Loucy (cell line): ENCODE results near the gene ATP8A2.

Source experiments
- H2AFZ ChIP-seq: fragments of 200-600 bp; sonication (generic); 2 replicates; pipeline ENCODE4 v1.6.0; 2016; ENCODE audit warnings: antibody characterized with exemption, mild to moderate bottlenecking, low read length, moderate library complexity
- H3F3A ChIP-seq: fragments of 200-600 bp; 2 replicates; pipeline ENCODE4 v1.6.0; 2016; ENCODE audit warnings: antibody characterized with exemption, low read depth, mild to moderate bottlenecking
- H3K27me3 ChIP-seq: fragments of 200-600 bp; sonication (generic); 2 replicates; pipeline ENCODE4 v1.6.1; 2014; ENCODE audit warnings: low read length, mild to moderate bottlenecking; ENCODE audit not compliant: insufficient read depth, poor library complexity, severe bottlenecking
- H3K36me3 ChIP-seq: fragments of 200-600 bp; sonication (generic); 2 replicates; pipeline ENCODE4 v1.6.1; 2016; ENCODE audit warnings: low read length; ENCODE audit not compliant: insufficient read depth
- H3K4me1 ChIP-seq: fragments of 200-600 bp; sonication (generic); 2 replicates; pipeline ENCODE4 v1.5.1; 2014; ENCODE audit warnings: low read length, mild to moderate bottlenecking; ENCODE audit not compliant: insufficient read depth, poor library complexity, severe bottlenecking
- H3K4me2 ChIP-seq: fragments of 200-600 bp; sonication (generic); 2 replicates; pipeline ENCODE4 v1.6.0; 2014; ENCODE audit warnings: antibody characterized with exemption, low read length, low read depth, mild to moderate bottlenecking; ENCODE audit not compliant: poor library complexity, severe bottlenecking
- H3K4me3 ChIP-seq: fragments of 200-600 bp; sonication (generic); 2 replicates; pipeline ENCODE4 v1.5.1; 2014; ENCODE audit warnings: low read length, mild to moderate bottlenecking, mixed read lengths; ENCODE audit not compliant: poor library complexity, severe bottlenecking
- H3K79me2 ChIP-seq: fragments of 200-600 bp; sonication (generic); 2 replicates; pipeline ENCODE4 v1.6.1; 2014; ENCODE audit warnings: low read length; ENCODE audit not compliant: insufficient read depth
- H3K9ac ChIP-seq: fragments of 200-600 bp; sonication (generic); 2 replicates; pipeline ENCODE4 v1.6.0; 2014; ENCODE audit warnings: mild to moderate bottlenecking, low read depth, low read length, moderate library complexity; ENCODE audit not compliant: poor library complexity, severe bottlenecking
- H3K9me2 ChIP-seq: fragments of 200-600 bp; sonication (generic); replicated peaks from 2 replicates; pipeline ENCODE4 v1.6.1; 2016; ENCODE audit warnings: low read depth, low read length, mixed read lengths
- H3K9me3 ChIP-seq: fragments of 200-600 bp; sonication (generic); 2 replicates; pipeline ENCODE4 v1.6.1; 2014; ENCODE audit warnings: mild to moderate bottlenecking, antibody characterized with exemption, low read length, low read depth; ENCODE audit not compliant: insufficient read depth
- H4K20me1 ChIP-seq: fragments of 200-600 bp; sonication (generic); 2 replicates; pipeline ENCODE4 v1.6.0; 2014; ENCODE audit warnings: antibody characterized with exemption, low read length, mild to moderate bottlenecking; ENCODE audit not compliant: insufficient read depth, poor library complexity, severe bottlenecking
- EZH2phosphoT487 ChIP-seq: fragments of 200-600 bp; IDR thresholded peaks from 2 replicates; pipeline ENCODE4 v1.6.1; 2018; ENCODE audit warnings: antibody characterized with exemption, mild to moderate bottlenecking, moderate library complexity, borderline replicate concordance
- TF ChIP-seq, protein P1 (sequence below): fragments of 200-600 bp; sonication (generic); conservative IDR thresholded peaks from 2 replicates; pipeline ENCODE4 v1.5.1; 2014; ENCODE audit warnings: mild to moderate bottlenecking, antibody characterized with exemption, low read length

Gene ATP8A2

GRCh38 chr13:25906191-25906661 is 534.5 kb downstream of the ATP8A2 start:
- peak overlapping the region; percentile 29 for H3K4me3 ChIP-seq
- H4K20me1 ChIP-seq = no peaks in the 10 kb centered on the region
- H3K9me2 ChIP-seq = no peaks in the 10 kb centered on the region
- peak overlapping the region; percentile 43 for H3K9ac ChIP-seq
- H3K4me2 ChIP-seq = peak overlapping the region; percentile 61
- H3K4me1 ChIP-seq = peaks cover 56% of the 10 kb centered on the region
- H3K27me3 ChIP-seq = no peaks in the 10 kb centered on the region
- TF ChIP-seq, protein P1, sequence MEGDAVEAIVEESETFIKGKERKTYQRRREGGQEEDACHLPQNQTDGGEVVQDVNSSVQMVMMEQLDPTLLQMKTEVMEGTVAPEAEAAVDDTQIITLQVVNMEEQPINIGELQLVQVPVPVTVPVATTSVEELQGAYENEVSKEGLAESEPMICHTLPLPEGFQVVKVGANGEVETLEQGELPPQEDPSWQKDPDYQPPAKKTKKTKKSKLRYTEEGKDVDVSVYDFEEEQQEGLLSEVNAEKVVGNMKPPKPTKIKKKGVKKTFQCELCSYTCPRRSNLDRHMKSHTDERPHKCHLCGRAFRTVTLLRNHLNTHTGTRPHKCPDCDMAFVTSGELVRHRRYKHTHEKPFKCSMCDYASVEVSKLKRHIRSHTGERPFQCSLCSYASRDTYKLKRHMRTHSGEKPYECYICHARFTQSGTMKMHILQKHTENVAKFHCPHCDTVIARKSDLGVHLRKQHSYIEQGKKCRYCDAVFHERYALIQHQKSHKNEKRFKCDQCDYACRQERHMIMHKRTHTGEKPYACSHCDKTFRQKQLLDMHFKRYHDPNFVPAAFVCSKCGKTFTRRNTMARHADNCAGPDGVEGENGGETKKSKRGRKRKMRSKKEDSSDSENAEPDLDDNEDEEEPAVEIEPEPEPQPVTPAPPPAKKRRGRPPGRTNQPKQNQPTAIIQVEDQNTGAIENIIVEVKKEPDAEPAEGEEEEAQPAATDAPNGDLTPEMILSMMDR = no peak
- no peak for TF ChIP-seq EZH2phosphoT487
- H3F3A ChIP-seq = peaks cover 3% of the 10 kb centered on the region; the same call in 1 of the 2 replicates
- H3K36me3 ChIP-seq = no peaks in the 10 kb centered on the region
- H2AFZ ChIP-seq = peak overlapping the region; percentile 44
- H3K79me2 ChIP-seq = no peaks in the 10 kb centered on the region
- H3K9me3 ChIP-seq = no peaks in the 10 kb centered on the region

- H3K4me1 ChIP-seq = peaks cover 34% of the 10 kb centered on the region
- no peaks in the 10 kb centered on the region for H3K9me2 ChIP-seq
- no peak for TF ChIP-seq EZH2phosphoT487
- TF ChIP-seq, protein P1 = no peak
Measured at GRCh38 chr13:25908366-25908765, 536.6 kb downstream of the ATP8A2 start.

DNA sequence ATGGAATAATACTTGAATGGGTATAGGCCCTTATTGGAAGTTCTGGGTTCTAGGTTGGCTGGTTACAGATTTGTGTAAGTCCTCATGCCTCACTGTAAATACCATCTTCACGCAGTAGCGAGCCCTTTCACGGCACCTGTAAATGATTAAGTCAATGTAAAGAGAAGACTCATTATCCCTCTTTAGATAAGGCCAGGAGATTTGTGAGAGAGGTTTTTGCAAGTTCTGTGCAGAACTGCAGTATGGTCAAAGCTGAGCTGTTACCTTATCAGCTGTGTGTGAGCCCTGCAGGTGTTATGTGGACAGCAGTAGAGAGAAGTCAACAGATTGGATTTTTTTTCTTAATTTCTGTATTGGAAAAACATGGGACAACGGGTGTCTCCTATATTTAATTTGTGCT is 538.5 kb downstream of the ATP8A2 start:
- TF ChIP-seq, protein P1 = no peak
- no peak for TF ChIP-seq EZH2phosphoT487
- peaks cover 3% of the 10 kb centered on the region; the same call in 1 of the 2 replicates for H3F3A ChIP-seq
- no peaks in the 10 kb centered on the region for H3K27me3 ChIP-seq
- H3K9ac ChIP-seq = no peak overlapping the region
- H3K4me3 ChIP-seq = no peak overlapping the region
- H4K20me1 ChIP-seq = no peaks in the 10 kb centered on the region
- peaks cover 15% of the 10 kb centered on the region for H3K4me1 ChIP-seq
- no peak overlapping the region for H2AFZ ChIP-seq
- H3K9me3 ChIP-seq = no peaks in the 10 kb centered on the region
- H3K79me2 ChIP-seq = no peaks in the 10 kb centered on the region
- no peak overlapping the region for H3K4me2 ChIP-seq
- no peaks in the 10 kb centered on the region for H3K36me3 ChIP-seq
- no peaks in the 10 kb centered on the region for H3K9me2 ChIP-seq

More at GRCh38 chr13:25908366-25908765, 536.6 kb downstream of the ATP8A2 start:
- H3K9me3 ChIP-seq = no peaks in the 10 kb centered on the region
- no peak overlapping the region for H2AFZ ChIP-seq
- no peak overlapping the region for H3K9ac ChIP-seq
- no peaks in the 10 kb centered on the region for H4K20me1 ChIP-seq
- H3K79me2 ChIP-seq = no peaks in the 10 kb centered on the region
- H3K27me3 ChIP-seq = no peaks in the 10 kb centered on the region
- H3K4me2 ChIP-seq = no peak overlapping the region
- H3K4me3 ChIP-seq = no peak overlapping the region
- peaks cover 3% of the 10 kb centered on the region; the same call in 1 of the 2 replicates for H3F3A ChIP-seq
- H3K36me3 ChIP-seq = no peaks in the 10 kb centered on the region
